Ectodermal cell (in vitro differentiated cells): ENCODE data around the gene FBLIM1.

Source experiments
- H3K27ac ChIP-seq: 2 replicates; pipeline ENCODE4 v1.7.0; 2013; ENCODE audit warnings: mild to moderate bottlenecking, low read depth, low read length; ENCODE audit not compliant: insufficient read depth, poor library complexity, severe bottlenecking
- H3K27me3 ChIP-seq: 2 replicates; pipeline ENCODE4 v1.7.0; 2013; ENCODE audit warnings: mild to moderate bottlenecking, low read length; ENCODE audit not compliant: insufficient read depth, control insufficient read depth, poor library complexity, severe bottlenecking
- H3K36me3 ChIP-seq: one replicate; pipeline ENCODE4 v1.7.0; 2013; ENCODE audit warnings: low read length; ENCODE audit not compliant: control insufficient read depth, insufficient read depth
- H3K4me1 ChIP-seq: one replicate; pipeline ENCODE4 v1.7.0; 2013; ENCODE audit warnings: low read length; ENCODE audit not compliant: control insufficient read depth, insufficient read depth
- H3K4me3 ChIP-seq: 2 replicates; pipeline ENCODE4 v1.7.0; 2013; ENCODE audit warnings: low read depth, low read length, control low read depth; ENCODE audit not compliant: insufficient read depth
- H3K9me3 ChIP-seq: 2 replicates; pipeline ENCODE4 v1.7.0; 2013; ENCODE audit warnings: mild to moderate bottlenecking, low read length, moderate library complexity; ENCODE audit not compliant: control insufficient read depth
- WGBS, 2 experiments: methylation state at CpG; one replicate each; pipeline ENCODE4 v1.1.7; 2013; ENCODE audit warnings: missing lambda C conversion rate in 2 of 2; 5-methylcytosine and 5-hydroxymethylcytosine counted together

Gene FBLIM1

DNA sequence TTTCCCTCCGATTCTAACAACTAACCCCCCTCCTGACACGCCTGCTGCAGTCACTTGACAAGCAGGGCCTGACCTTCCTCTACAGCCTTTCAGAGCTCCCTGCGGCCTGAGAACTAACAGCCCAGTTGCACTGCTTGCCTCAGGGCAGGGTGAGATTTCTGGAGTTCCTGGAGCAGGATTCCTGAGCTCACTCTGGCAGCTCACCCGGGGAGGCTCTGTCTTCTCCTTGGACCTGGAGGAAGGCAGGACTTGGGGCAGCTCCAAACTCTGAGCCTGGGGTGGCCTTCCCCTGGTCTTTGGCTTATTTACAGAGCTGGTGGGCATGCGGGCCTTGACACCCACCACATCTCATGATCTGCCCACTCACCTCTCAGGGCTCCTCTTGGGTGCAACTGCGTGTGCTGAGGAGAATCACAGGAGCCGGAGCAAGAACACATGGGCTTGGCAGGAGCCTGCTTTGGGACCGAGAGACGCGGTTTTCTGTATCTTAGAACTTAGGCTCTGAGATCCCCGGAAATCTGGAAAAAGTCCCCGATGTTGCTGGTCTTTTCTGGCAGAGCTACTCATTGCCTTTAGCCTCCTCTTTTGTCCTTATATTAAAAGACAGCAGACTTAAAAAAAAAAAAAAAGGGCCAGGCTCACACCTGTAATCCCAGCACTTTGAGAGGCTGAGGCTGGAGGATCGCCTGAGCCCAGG is 35.6 kb upstream of the FBLIM1 start:
- Histone ChIP-seq H3K9me3 (no peaks in the 10 kb centered on the region), H3K27me3 (no peaks in the 10 kb centered on the region), H3K4me1 (peaks cover 7% of the 10 kb centered on the region), H3K27ac (no peak overlapping the region), H3K4me3 (no peak overlapping the region), H3K36me3 (peaks cover 13% of the 10 kb centered on the region)
- 93 to 96% methylated on average over 13 of the region's 13 CpGs for WGBS, 2 experiments

DNA sequence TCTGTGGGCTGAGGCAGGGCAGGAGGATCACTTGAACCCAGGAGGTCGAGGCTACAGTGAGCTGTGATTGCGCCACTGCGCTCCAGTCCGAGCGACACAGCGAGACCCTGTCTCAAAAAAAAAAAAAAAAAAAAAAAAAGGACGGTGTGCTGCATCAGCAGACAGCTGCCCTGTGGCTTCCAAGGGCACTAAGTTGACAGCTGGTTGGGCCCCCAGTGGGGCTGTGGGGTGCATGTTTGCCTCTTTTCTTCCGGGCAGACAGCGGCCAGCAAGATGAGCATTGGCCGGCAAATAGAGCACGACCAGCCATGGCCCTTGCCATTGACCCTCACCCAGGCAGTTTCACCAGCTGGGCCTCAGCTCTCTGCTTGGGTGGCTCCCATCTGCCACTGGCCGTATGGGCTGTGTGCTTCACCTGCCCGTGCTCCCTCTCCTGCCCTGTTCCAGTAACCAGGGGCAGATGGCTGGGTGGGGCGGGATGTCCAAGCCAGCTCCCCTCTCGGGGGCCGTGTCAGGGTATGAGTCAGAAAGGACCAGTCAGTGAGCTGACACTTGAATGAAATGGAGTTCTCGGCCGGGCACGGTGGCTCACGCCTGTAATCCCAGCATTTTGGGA is 34.9 kb upstream of the FBLIM1 start:
- Histone ChIP-seq H3K27ac (no peak overlapping the region), H3K4me3 (no peak overlapping the region), H3K9me3 (no peaks in the 10 kb centered on the region), H3K4me1 (peaks cover 7% of the 10 kb centered on the region), H3K36me3 (peaks cover 21% of the 10 kb centered on the region), H3K27me3 (no peaks in the 10 kb centered on the region)
- 94% methylated on average over 20 of the region's 20 CpGs for WGBS, 2 experiments

DNA sequence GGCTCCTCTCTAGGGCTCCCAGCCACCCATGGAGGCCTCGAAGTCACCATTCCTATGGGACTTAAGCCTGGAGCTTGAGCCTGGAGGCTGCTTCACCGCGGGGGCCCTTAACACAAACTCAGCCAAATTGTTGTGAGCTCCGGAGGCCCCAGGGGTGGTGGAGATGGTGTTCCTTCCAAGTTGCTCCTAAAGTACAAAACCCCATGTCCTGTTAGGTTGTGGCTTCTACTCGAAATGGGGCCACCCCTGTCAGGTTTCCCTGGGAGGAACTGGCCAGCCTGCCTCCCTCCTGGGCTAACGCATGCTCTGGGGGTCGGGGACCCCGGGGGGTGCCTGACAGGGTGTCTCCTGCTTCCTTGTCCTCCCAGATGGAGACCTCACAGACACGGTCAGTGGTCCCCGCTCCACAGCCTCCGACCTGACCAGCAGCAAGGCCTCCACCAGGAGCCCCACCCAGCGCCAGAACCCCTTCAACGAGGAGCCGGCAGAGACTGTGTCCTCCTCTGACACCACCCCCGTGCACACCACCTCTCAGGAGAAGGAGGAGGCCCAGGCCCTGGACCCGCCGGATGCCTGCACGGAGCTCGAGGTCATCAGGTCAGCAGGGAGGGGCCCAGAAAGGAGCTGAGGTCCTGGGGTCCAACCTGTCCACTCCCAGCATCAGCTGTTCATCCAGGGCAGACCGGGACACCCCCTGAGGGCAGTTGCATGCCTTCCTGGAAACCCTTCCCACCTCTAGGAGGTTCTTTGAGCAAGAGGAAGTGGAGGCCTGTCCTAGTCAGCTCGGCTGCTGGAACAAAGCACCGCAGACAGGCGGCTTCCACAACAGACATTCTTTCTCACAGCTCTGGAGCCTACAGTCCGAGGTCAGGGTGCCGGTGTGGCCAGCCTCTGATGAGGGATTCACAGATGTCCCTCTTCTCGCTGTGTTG is 33.4 kb upstream of the FBLIM1 start:
- Histone ChIP-seq H3K36me3 (peaks cover 22% of the 10 kb centered on the region), H3K4me3 (no peak overlapping the region), H3K27ac (no peak overlapping the region), H3K27me3 (no peaks in the 10 kb centered on the region), H3K4me1 (peaks cover 7% of the 10 kb centered on the region), H3K9me3 (no peaks in the 10 kb centered on the region)
- WGBS, 2 experiments: 87 to 89% methylated on average over 26 of the region's 26 CpGs

DNA sequence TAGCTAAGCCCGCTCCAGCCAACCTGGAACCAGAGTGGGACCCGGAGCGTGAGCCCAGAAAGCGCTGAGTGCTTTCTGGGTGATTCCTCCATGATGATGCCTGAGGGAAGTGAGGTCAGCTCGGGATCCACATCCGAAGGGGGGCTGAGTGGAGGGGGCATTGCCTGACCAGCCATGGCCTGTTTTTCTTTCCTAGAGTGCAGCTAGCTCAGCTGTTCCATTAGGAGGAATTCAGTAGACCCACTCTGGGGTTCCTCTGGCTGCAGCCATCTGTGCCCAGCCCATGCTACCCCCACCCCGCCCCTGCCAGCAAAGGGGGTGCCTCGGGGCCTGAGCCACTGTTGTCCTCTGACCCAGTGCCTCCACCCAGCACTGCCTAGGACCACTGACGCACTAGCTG is 32.1 kb upstream of the FBLIM1 start:
- WGBS, 2 experiments: 92 to 95% methylated on average over 9 of the region's 9 CpGs
- H3K36me3 ChIP-seq: peaks cover 28% of the 10 kb centered on the region
- H3K27me3 ChIP-seq: no peaks in the 10 kb centered on the region
- no peak overlapping the region for H3K4me3 ChIP-seq
- no peaks in the 10 kb centered on the region for H3K9me3 ChIP-seq
- no peak overlapping the region for H3K27ac ChIP-seq
- peaks cover 7% of the 10 kb centered on the region for H3K4me1 ChIP-seq

DNA sequence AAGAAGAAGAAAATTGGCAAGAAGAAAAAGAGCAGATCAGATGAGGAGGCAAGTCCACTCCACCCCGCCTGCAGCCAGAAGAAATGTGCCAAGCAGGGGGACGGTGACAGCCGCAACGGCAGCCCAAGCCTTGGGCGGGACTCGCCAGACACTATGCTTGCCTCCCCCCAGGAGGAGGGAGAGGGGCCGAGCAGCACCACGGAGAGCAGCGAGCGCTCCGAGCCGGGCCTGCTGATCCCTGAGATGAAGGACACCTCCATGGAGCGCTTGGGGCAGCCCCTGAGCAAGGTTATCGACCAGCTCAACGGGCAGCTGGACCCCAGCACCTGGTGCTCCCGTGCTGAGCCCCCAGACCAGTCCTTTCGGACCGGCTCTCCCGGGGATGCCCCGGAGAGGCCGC is 31.6 kb upstream of the FBLIM1 start:
- H3K27me3 ChIP-seq: no peaks in the 10 kb centered on the region
- WGBS, 2 experiments: 90 to 93% methylated on average over 21 of the region's 21 CpGs
- H3K36me3 ChIP-seq: peaks cover 28% of the 10 kb centered on the region
- H3K4me3 ChIP-seq: no peak overlapping the region
- no peak overlapping the region for H3K27ac ChIP-seq
- H3K9me3 ChIP-seq: no peaks in the 10 kb centered on the region
- H3K4me1 ChIP-seq: peaks cover 7% of the 10 kb centered on the region

DNA sequence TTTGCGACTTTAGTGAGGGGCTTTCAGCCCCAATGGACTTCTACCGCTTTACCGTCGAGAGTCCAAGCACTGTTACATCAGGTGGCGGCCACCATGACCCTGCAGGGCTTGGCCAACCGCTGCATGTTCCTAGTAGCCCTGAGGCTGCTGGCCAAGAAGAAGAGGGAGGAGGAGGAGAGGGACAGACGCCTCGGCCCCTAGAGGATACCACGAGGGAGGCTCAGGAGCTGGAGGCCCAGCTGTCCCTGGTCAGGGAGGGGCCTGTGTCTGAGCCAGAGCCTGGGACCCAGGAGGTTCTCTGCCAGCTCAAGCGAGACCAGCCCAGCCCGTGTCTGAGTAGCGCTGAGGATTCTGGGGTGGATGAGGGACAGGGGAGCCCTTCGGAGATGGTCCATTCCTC is 31.2 kb upstream of the FBLIM1 start:
- H3K4me1 ChIP-seq: peaks cover 7% of the 10 kb centered on the region
- H3K27ac ChIP-seq: no peak overlapping the region
- H3K27me3 ChIP-seq: no peaks in the 10 kb centered on the region
- no peak overlapping the region for H3K4me3 ChIP-seq
- peaks cover 28% of the 10 kb centered on the region for H3K36me3 ChIP-seq
- 96% methylated on average over 13 of the region's 13 CpGs for WGBS, 2 experiments
- no peaks in the 10 kb centered on the region for H3K9me3 ChIP-seq

DNA sequence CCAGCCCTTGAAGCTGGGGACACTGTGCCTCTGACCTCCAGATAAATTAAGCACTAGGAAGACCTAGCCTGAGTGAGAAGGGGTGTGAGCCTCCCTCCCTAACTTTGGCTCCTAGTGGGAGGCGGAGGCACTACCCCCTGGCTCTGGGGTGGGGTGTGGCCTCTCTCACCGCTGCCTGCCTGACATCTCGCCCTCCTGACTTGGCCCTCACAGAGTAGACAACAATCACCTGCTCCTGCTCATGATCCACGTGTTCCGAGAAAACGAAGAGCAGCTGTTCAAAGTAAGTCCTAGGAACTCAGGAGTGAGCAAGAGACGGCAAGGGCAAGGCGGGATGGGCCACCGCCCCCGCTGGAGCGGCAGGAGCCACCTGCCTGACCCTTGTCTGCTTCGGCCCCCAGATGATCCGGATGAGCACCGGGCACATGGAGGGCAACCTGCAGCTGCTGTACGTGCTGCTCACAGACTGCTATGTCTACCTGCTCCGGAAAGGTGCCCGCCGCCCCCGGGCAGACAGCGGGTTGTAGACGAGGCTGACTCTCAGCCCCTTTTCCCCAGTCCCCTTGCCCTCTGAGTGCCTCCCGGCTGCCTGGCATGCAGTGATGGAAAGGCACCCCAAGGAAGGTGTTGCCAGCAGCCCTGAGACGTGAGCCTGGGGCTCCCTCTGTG is 30.6 kb upstream of the FBLIM1 start:
- no peak overlapping the region for H3K27ac ChIP-seq
- peaks cover 7% of the 10 kb centered on the region for H3K4me1 ChIP-seq
- no peaks in the 10 kb centered on the region for H3K27me3 ChIP-seq
- WGBS, 2 experiments: 96% methylated on average over 23 of the region's 23 CpGs
- H3K4me3 ChIP-seq: no peak overlapping the region
- H3K9me3 ChIP-seq: no peaks in the 10 kb centered on the region
- H3K36me3 ChIP-seq: peaks cover 28% of the 10 kb centered on the region

DNA sequence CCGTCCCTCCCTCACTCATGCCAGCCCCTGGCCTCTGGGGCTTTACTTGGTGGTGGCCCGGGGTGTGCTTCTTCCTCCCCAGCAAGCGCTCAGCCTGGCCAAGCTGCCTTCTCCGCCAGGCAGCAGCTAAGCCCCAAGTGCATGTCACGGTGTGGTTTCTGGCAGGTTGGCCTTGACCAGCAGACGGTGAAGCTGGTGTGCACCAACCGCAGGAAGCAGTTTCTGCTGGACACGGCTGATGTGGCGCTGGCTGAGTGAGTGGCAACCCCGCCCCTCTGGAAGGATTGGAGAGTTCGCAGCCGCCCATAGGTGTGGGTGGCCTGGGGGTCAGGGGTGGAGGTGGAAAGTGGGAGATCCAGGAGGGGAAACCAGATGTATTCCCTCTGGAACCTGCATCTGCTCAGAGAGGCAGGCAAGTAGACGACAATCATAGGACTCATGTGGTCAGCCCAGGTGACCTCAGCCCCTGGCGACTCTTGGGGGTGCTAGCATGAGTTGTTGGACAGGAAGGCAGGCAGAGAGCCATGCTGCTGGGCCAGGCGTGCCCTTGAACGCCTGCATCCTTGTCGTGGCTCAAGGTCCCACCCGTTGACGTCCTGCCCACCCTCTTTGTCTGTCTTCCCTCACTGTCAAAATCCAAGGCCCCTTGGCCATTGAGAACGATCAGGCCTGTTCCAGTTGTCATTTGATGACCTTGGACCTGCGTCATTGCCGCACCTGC is 29.5 kb upstream of the FBLIM1 start:
- WGBS, 2 experiments: 93 to 94% methylated on average over 22 of the region's 22 CpGs
- Histone ChIP-seq H3K4me1 (peaks cover 7% of the 10 kb centered on the region), H3K9me3 (no peaks in the 10 kb centered on the region), H3K27me3 (no peaks in the 10 kb centered on the region), H3K27ac (no peak overlapping the region), H3K36me3 (peaks cover 32% of the 10 kb centered on the region), H3K4me3 (no peak overlapping the region)

DNA sequence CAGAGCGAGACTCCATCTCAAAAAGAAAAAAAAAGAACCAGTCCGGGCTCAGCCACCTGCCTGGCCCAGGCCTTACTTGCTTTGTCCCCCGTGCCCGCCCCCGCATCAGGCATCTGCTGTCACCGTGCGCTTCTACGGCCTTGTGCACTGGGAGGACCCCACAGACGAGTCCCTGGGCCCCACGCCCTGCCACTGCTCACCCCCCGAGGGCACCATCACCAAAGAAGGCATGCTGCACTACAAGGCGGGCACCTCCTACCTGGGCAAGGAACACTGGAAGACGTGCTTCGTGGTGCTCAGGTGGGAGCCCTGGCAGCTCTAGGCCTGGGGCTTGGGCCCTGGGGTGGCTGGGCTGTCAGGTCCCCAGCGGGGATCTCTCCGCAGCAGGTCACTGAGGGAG is 28.2 kb upstream of the FBLIM1 start:
- Histone ChIP-seq H3K4me3 (no peak overlapping the region), H3K4me1 (peaks cover 5% of the 10 kb centered on the region), H3K27ac (no peak overlapping the region), H3K36me3 (peaks cover 33% of the 10 kb centered on the region), H3K9me3 (no peaks in the 10 kb centered on the region), H3K27me3 (no peaks in the 10 kb centered on the region)
- WGBS, 2 experiments: 96 to 97% methylated on average over 16 of the region's 16 CpGs
